Smooth muscle cell of the brain vasculature (primary cell): ENCODE data around the gene AUP1.

Experiments
- DNase-seq: peaks from one replicate; pipeline ENCODE4 v3.0.0-alpha.2; 2012; ENCODE audit warnings: low read depth, low spot score

AUP1 gene

GRCh38 chr2:74556831-74557370 lies 27.4 kb upstream of the AUP1 start:
- DNase-seq, result no peak

- no peak for DNase-seq
These were observed 26.7 kb upstream of the AUP1 start for GRCh38 chr2:74556159-74556558.

GRCh38 chr2:74555610-74556103 lies 26.2 kb upstream of the AUP1 start:
- DNase-seq, result no peak

GRCh38 chr2:74554820-74555531 lies 25.5 kb upstream of the AUP1 start:
- DNase-seq, result no peak

GRCh38 chr2:74553892-74554819 lies 24.6 kb upstream of the AUP1 start, which contains the start of the genes DOK1 and LOXL3:
Gene DOK1, plus strand, starts transcription at chr2:74554720. Its CDS starts 35 bp downstream, at chr2:74554755.
Gene LOXL3, minus strand, starts transcription at chr2:74553942. Its CDS starts 1,308 bp downstream, at chr2:74552634.
- DNase-seq, result peak; percentile 66

GRCh38 chr2:74552914-74553811 lies 23.7 kb upstream of the AUP1 start:
- no peak for DNase-seq

- no peak for DNase-seq
These were observed 22.7 kb upstream of the AUP1 start for GRCh38 chr2:74551942-74552913.

GRCh38 chr2:74551530-74551929 lies 22.0 kb upstream of the AUP1 start:
- DNase-seq, result no peak

GRCh38 chr2:74550231-74550630 lies 20.7 kb upstream of the AUP1 start:
- DNase-seq, result no peak

GRCh38 chr2:74548900-74549826 lies 19.7 kb upstream of the AUP1 start:
- DNase-seq, result no peak

GRCh38 chr2:74548285-74548899 lies 18.9 kb upstream of the AUP1 start:
- no peak for DNase-seq

GRCh38 chr2:74546004-74546403 lies 16.5 kb upstream of the AUP1 start:
- DNase-seq, result no peak

- DNase-seq, result no peak
These were observed 15.1 kb upstream of the AUP1 start for GRCh38 chr2:74544634-74545033.

- DNase-seq, result no peak
These were observed 13.5 kb upstream of the AUP1 start for GRCh38 chr2:74542978-74543377.

GRCh38 chr2:74540291-74540690 lies 10.8 kb upstream of the AUP1 start:
- DNase-seq, result no peak

GRCh38 chr2:74538881-74539339 lies 9.4 kb upstream of the AUP1 start:
- no peak for DNase-seq

- no peak for DNase-seq
These were observed 7.6 kb upstream of the AUP1 start for GRCh38 chr2:74537140-74537539.
